Activated CD4-positive, alpha-beta T cell treated with anti-CD3 and anti-CD28 coated beads, Interleukin-2, amount 50 U/mL, for 4 hours (primary cell): ENCODE results near the gene CARD19.
"Not testable (repeated sequence)": the region's sequence is repeated elsewhere in the genome, so short reads cannot be mapped to it uniquely, and the experiment has no call there.

ENCODE experiments used
- DNase-seq, 2 experiments: peaks; one replicate each; pipeline ENCODE4 v3.0.0-alpha.2; 2020

CARD19 gene

DNA sequence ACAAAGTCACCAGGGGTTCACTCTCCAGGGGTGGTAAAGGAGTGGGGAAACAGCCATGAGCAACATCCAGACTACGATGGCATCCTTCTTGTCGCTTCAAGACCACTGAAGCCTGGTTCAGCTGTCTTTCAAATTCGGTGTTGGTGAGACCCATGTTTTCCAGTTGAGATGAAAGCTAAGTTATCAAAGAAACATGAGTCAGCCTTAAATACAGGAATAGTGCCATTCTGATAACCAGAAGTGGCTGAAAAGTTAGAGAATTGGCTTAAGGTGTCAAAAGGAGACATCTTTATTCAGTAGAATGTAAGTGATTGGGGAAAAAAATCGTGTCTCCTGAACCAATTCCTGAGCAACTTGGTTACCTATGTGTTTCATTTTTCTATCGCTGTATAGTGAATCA is 7.0 kb upstream of the CARD19 start:
- DNase-seq = no peak

DNA sequence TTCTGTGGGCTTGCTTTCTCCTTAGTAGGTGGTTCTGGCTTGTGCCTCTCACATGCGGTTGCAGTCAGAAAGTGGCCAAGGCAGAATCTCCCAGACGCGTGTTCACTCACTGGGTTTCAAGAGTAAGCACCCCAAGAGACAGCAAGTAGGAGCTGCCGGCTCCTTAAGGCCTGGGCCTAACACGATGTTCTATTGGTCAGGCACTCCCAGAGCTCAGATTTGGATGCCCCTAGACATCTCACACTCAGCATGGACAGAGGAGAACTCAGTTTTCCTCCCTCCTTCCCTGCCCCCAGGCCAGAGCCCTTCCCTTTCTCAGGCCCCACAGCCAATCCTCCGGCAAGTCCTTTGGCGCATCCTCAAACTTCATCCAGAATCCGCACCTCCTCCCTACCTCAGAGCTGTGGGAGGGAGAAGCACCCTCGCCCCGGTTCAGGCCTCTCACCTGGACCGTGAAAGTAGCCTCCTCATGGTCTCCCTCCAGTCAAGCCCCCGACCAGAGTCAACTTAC is 6.5 kb upstream of the CARD19 start:
- no peak for DNase-seq

DNA sequence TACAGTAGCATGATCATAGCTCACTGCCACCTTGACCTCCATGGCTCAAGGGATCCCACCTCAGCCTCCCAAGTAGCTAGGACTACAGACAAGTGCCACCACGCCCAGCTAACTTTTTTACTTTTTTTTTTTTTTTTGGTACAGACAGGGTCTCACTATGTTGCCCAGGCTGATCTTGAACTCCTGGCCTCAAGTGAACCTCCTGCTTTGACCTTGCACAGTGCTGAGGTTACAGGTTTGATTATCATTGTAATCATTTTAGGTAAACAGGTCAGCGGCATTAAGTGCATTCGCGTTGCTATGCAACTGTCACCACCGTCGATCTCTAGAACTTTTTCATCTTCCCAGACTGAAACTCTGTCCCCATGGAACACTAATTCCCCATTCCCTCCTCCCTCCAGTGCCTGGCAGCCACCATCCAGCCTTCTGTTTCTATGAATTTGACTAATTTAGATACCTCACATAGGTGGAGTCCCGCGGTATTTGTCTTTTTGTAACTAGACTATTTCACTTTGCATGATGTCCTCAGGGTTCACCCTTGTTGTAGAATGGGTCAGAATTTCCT is 5.8 kb upstream of the CARD19 start:
- no peak for DNase-seq

DNA sequence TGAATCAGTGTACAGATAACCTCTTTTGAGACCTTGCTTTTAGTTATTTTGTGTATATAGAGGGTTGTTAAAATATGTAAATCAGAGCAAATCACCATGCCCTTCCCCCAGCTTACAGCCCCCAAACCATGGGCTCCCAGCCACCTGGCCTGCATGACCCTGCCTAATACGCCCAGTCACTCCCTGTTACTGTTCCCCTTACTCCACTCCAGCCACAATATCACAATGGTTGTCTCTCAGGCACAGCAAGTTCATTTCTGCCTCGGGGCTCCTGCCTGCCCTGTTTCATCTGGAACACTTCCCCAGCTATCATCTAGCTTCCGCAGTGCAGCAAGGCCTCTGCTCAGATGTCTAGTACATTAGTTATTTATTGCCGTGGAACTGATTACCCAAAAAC is 5.0 kb upstream of the CARD19 start:
- DNase-seq = no peak

DNA sequence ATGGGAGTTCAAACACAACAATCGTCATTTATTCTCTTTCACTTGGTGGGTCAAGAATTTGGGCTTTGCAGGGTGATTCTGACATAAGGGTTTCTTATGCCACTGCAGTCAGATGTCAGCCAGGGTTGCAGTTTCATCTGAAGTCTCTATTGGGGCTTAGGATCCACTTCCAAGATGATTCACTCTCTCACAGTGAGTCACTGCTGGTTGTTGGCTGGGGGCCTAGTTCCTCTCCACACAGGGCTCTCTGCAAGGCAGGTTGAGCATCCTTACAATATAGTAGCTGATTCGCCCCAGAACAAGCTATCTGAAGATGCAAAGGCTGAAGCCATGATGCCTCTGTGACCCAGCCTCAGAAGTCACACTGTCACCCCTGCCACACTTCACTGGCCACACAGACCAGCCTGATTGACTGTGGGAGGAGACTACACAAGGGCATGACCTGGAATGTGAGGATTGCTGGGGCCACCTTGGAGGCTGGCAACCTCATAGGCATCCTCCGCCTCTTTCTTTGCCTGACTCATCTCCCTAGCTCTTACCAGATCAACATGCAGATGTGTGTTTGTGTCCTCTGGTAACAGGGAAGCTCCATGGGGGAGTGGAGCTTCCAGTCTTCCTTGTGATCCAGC is 4.5 kb upstream of the CARD19 start:
- DNase-seq = peak; percentile 46 to 50

DNA sequence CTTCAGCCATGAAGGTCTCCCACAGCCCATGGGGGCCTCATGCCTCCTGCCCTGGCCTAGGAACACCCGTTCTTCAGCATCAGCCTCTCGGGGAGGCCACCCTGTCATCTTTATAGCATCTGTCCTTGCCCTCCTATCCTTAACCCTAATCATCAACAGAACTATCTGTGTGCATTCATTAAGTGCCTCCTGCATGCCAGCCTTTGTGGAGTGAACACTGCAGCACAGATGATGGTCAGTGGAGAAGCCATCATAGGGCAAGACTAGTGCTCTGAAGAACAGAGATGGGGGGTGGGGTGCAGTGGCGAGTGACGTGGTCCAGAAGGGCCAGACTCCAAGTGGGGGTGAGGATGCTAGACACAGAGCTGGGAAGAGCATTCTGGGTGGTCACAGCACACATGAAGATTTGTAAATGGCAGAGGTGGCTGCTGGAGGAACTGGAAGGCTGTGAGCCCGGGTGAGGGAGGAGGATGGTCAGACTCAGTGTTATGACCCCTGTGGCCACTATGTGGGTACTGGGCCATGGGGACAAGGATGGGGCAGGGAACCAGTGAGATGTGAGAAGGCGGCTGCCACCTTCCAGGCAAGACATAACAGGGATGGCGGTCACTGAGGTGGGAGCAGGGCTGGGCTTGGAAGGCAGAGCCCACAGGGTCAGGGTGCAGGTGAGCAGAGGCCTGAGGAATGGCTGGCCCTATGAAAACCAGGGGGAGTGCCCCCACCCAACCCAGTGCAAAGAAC is 3.6 kb upstream of the CARD19 start:
- DNase-seq = no peak

DNA sequence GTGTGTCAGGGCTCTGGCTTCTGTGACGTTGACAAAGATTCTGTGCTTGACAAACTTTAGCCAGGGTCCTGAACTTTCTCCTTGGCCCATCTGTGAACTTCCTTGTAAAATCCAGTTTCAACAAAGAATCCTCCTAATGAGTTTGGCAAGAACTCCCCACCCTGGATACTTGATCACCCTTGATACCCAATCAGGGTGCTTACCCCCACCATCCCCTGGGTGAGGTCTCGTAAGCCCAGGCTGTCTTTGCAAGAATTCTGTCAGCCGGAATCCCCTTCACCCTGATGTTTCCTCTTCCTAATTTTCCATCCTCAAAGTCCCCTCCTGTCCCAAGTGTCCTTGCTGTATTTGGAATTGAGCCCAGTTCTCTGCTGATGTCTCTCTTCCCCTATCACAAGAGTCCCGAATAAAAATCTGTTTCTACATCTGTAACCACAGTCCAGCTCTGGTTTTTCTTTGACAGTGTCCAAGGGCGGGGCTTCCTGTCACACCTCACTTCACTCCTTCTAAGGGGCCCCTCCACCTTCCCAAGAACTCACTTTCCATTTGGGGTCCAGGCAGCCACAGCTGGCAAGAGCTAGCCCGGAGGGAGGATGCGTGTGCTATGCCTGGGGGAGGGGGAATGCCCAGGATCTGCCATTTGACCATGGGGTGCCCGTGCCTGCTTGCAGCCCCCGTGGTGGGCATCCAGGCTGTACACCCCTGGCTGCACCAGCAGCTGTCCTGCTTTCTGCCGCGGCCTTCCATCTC is 2.7 kb upstream of the CARD19 start:
- DNase-seq = no peak

DNA sequence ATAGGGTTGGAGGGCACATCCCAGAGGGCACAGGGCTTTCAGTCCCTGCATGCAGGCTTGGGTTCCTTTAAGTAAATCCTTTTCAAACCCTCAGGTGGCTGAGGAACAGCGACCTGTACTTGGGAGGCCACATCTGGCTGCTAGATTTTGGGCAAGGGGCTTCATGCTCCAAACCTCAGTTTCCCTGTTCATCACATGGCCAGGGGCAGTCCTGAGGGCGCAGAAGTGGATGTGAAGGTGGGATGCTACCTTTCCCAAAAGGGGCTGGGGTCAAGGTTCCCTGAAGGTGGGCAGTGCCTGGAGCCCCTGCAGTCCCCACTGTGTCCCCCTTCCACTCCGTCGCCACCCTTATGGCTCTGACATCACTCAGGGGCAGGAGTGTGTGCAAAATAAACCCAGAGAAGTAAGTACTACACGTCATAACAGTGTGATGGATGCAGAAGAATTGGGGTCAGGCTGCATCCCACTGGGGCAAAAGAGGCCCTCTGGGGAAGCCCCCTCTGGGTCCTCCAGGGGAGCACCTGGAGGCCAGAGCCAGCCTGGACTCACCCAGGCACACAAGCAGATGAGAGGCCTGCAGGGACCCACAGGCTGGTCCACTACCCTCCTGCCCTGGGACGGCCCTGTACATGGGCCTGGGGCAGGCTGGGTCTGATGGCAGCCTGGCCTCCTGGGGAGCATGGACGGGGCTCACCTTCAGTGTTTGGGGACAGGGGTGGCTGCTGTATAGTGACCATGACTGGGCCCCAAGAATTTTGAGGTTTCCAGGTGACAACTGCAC is 1.9 kb upstream of the CARD19 start:
- DNase-seq = no peak

DNA sequence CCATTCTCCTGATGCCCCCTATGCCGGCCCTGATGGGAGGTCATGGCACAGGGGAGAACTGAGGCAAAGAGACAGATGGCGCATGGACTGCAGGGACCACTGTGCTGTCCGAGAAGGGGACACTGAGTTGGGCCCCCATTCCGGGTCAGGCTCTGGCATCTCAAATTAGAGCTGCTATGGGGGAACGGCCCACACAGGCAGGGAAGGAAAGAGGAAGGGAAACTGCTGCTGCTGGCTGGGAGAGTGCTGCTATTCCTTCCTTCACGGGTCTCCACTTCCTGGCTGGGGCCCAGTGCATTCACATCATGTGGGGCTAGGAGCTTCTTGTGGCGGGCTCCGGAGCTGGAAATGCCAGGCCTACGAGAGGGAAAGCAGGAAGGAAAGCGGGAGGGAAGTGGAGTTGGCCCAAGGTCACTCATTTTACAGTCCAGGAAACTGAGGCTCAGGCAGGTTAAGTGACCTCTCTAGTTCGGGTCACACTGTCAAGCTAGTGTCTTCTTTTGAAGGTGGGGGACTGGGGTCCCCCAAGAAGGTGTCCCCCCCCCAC is 1.3 kb upstream of the CARD19 start:
- DNase-seq = no peak

DNA sequence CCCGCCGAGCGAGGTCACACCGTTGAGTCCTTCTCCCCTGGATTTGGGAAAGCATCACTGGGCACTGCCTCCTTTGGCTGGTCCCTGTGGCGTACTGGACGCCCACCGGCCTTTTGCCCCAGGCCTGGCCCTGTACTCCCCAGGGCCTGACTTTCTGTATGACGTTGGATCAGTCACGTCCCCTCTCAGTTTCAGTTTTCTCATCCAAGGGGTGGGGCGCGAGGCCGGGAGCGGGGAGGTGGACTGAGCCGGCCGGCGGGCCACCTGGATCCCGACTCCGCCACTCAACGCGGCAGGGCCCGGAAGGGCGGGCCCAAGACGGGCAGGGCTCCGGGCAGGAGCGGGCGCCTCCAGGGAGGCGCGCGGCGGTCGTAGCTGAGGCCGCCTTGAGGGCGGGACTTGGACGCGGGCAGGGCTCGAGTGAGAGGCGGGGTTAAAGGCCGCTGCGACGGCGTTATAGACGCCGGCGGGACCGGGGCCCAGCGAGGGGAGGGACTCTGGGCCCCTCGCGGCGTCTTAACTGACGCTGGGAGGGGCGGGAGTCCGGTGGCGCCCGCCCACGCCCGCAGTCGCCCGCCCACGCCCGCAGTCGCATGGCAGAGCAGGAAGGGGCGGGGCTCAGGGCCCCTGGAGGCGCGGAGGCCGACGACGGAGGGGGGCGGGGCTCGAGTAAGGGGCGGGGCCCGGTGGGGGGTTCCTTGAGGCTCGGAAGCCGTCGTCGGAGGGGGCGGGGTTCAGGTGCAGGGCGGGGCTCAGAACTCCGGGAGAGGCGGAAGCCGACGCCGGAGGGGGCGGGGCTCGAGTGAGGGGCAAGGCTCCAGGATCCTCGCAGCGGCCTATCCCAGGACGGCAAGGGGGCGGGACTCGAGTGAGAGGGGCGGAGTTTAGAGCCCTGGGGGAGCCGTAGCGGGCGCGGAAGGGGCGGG is 549 bp upstream of the CARD19 start:
- DNase-seq = peak; percentile 100

DNA sequence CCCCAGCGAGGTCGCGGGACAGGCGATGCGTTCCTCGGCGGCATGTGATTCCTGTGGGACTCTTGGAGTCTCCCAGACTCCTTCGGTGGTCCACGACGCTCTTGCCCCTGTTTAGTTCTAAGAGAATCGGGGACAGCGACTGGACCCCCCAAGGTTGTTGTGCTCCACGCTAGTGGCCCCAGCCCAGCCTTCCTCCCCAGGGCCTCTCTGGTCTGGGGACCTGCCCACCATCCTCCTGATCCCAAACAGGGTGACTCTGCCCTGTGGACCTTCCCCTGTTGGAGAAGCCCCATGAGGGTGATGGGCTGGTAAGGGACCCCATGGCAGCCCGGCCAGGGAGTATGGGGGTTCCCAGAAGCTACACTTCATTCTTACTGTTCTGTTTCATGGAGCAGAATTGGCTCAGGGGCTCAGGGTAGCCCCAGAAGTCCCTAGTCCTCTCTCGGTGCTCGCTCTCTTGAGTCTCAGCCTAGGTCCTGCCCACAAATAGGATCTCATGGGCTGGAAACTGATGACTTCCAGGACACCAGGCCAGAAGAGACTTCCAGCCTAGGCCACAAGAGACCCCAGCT is 880 bp downstream of the CARD19 start:
- DNase-seq = no peak

DNA sequence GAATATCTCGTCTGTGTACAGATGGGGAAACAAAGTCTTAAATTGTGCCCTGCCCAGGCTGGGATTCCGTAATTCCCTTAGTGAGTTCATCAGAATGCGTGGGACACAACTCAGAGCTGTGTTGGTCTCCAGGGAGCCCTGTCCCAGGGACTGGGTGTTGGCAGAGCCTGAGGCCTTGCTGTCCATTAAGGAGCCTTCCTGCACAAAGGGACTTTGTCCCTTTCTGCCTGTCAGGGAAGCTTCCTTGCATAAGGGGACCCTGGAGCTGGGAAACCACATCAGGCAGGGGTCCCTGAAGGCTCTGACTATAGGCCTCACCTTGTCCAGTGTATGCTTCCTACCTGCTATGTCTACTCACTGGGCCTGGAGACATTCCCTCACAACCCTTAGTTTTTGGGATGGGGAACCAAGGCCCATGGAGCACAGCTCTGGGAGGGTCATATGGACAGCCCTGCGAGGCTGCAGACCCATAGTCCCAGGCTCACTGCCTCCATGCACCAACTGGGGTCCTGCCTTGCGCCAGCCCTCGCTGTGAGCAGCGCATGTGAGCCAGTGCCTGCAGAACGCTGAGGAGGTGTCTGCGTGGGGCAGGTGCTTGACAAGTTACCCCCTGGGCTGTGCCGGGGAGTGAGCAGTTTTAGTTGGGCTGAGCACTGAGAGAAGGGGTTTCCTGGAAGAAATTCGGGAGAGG is 1.6 kb downstream of the CARD19 start:
- no peak for DNase-seq

DNA sequence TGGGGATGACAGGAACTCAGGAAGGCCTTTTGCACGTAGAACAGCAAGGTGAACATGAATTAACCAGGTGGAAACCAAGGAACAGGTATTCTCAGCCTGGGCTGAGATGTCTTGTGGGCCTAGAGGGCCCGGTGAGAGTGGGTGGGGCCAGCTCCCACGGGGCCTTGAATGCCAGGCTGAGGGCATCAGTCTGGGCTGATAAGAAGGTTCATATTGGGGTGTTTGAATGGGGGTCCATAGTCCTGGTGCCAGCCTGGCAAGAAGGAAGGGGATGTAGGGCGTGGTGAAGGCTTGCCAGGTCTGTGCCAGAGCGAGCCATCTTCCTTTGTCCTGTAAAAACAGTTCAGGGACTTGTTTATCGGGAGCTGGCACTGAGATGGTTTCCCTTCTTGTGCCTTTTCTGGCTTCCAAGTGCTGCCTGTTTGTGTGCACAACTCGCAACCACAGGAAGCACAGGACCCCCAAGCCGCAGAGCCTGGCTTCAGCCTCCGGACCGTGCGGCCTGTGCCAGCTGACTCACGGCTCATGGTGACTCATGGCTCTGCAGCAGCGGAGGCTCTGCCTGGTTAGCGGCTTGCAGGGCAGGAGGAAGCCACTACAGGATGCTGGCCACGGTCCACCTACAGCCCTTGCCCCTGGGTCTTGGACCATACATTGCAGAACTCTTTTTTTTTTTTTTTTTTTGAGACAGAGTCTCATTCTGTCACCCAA is 2.4 kb downstream of the CARD19 start:
- peak; percentile 45 to 51 for DNase-seq

DNA sequence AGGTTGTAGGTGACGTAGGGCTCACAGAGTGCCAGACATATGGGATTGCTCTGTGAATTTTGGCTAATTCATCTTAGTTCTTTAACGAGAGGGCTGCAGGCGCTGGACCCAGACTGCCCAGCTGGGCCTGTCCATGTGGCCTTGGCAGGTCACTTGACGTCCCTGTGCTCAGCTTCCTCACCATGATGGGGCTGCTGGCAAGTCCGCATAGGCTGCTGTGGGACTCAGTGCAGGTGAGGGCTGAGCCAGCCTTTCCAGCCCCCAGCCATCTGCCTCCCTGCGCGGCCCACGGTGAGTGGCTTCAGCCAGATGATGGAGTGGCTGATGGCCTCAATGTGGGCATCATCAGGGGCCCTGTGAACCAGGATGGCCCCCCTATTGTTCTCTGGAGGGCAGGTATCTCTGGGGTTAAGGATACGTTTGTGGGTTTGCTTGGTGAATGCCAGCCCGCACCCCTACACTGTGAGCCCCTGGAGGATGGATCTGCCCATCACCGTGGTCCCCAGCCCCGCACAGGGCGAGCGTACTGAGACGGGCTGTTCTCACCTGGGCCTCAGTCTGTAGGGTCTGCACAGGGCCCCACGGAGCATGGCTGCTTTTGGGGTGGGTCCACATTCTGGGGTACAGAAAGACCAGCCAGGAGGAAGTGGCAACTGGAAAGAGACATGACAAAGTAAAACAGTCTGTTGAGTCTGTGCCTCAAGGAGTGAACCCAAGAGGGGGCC is 3.7 kb downstream of the CARD19 start:
- DNase-seq = no peak

DNA sequence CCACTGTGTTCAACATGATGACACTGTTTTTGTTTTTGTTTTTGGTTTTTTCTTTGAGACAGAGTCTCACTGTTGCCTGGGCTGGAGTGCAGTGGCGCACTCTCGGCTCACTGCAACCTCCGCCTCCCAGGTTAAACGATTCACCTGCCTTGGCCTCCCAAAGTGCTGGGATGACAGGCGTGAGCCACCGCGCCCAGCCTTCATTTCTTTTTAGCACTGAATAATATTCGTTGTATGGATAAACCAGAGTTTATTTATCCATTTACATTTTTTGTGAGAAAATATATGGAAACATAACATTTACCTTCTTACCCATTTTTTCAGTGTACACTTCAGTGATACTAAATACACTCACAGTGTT is 4.2 kb downstream of the CARD19 start:
- DNase-seq = no peak

DNA sequence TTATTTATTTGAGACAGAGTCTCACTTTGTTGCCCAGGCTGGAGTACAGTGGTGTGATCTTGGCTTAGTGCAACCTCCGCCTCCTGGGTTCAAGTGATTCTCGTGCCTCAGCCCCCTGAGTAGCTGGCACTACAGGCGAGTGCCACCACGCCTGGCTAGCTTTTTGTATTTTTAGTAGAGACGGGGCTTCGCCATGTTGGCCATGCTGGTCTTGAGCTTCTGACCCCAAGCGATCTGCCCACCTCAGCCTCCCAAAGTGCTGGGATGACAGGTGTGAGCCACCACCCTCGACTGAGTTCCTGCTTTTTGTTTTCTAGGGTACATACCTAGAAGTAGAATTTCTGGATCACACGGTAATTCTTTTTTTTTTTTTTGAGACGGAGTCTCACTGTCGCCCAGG is 5.1 kb downstream of the CARD19 start:
- not testable (repeated sequence) for DNase-seq

DNA sequence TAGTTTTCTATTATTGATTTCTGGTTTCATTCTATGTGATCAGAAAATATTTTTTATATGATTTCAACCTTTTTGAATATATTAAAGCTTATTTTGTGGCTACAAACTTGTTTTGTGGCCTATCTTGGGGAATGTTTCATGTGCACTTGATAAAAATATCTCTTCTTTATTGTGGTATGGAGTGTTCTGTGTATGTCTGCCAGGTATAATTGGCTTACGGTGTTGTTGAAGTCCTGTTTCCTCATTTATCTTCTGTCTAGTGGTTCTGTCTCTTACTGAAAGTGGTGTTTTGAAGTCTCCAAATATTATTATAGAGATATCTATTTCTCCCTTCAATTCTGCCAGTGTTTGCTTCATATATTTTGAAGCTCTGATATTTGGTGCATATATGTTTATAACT is 9.6 kb downstream of the CARD19 start:
- no peak for DNase-seq

DNA sequence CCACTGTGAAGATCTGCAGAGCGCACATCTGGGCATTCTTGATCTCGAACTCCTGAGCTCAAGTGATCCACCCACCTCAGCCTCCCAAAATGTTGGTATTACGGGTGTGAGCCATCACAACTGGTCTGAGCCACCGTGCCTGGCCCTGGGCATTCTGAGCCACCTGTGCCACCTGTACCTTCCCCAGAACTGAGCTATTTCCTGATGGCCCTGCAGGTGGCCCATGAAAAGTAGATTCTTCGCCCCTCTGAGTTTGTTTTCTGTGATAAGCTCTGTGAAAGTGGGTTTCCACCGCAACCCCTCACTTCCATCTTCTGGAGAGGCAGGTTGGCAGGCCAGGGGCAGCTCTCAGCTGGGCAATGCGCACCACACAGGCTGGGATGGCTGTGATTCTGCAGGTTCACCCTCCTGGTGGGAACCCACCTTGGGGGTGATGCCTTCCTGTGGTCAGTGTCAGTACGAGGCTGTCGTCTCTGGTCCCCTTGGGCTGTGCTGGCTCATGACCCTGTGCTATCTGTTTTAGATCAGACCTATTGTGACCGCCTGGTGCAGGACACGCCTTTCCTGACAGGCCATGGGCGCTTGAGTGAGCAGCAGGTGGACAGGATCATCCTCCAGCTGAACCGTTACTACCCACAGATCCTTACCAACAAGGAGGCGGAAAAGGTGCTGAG is 11.3 kb downstream of the CARD19 start:
- no peak for DNase-seq

DNA sequence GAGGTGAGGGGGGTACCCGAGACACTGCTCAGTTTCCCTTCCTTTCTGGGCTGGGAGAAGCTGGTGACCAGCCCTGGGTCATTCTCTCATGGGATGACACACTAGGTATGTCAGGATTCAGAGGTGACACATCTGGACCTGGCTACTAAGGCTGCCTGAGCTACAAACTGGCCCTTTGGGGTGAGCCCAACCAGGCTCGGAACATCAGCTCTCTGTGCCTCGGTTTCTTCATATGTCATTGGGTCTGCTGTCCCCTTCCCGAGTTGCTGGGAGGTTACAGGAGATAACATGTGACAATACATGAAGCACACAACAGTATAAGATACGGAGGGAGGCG is 11.8 kb downstream of the CARD19 start:
- DNase-seq = no peak
